Lower leg skin (tissue), 3 donors: ENCODE measurements around the gene ABHD17A.
"Not testable (repeated sequence)": the region's sequence is repeated elsewhere in the genome, so short reads cannot be mapped to it uniquely, and the experiment has no call there.

Experiments
- POLR2A ChIP-seq, 2 donors: fragments of 450-650 bp; IDR thresholded peaks; one replicate each; pipeline ENCODE4 v1.6.1; 2016 to 2017; ENCODE audit warnings: antibody characterized with exemption in 2 of 2, mild to moderate bottlenecking in 1 of 2, moderate library complexity in 1 of 2
- TF ChIP-seq, protein P1 (sequence below), 3 donors: fragments of 450-650 bp; IDR thresholded peaks; one replicate each; pipeline ENCODE4 v1.5.1; 2016; ENCODE audit warnings: antibody characterized with exemption in 3 of 3, mild to moderate bottlenecking in 3 of 3, moderate library complexity in 2 of 3

DNA sequence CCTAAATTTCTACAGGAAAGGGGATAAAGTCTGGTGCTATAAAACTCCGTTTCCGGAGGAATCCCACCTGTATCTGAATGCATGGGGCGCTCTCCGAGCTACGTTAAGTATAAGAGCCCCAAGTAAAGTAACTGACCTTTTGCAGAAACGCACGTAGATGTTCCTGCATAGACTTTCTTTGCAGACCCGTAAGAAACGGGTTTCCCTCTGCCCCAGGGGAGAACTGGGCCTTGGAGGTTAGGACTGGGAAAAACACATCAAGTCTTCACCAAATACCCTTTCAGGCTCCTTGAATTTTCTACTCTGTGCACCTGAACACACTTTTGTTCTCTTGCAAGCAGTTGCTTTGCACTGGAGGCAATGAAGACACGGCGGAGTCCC lies 10.0 kb downstream of the ABHD17A start:
- TF ChIP-seq, protein P1, sequence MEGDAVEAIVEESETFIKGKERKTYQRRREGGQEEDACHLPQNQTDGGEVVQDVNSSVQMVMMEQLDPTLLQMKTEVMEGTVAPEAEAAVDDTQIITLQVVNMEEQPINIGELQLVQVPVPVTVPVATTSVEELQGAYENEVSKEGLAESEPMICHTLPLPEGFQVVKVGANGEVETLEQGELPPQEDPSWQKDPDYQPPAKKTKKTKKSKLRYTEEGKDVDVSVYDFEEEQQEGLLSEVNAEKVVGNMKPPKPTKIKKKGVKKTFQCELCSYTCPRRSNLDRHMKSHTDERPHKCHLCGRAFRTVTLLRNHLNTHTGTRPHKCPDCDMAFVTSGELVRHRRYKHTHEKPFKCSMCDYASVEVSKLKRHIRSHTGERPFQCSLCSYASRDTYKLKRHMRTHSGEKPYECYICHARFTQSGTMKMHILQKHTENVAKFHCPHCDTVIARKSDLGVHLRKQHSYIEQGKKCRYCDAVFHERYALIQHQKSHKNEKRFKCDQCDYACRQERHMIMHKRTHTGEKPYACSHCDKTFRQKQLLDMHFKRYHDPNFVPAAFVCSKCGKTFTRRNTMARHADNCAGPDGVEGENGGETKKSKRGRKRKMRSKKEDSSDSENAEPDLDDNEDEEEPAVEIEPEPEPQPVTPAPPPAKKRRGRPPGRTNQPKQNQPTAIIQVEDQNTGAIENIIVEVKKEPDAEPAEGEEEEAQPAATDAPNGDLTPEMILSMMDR (IDR thresholded peaks at IDR 0.05) = not testable (repeated sequence)
- not testable (repeated sequence) for TF ChIP-seq POLR2A (IDR thresholded peaks at IDR 0.05)
